Right atrium auricular region (tissue), 2 donors: ENCODE data around the gene OVOL3. TPM values are rescaled to one million over a fixed set of nuclear protein-coding genes. Genes with fewer than 3 reads are reported as not detected.
A peak's percentile ranks its signal among the peaks of the same experiment; 100 is the strongest.

Experiments used
- DNase-seq: peaks from one replicate; pipeline ENCODE4 v3.0.0-alpha.2; 2019; ENCODE audit warnings: low spot score
- H3K27ac ChIP-seq, 2 donors: fragments of 200-600 bp; sonication (generic); 1 replicate in 1 of 2; 2 replicates in 1 of 2; pipeline ENCODE4 v1.5.1; 2016 to 2019
- H3K27me3 ChIP-seq, 2 donors: fragments of 200-600 bp; sonication (generic); one replicate each; pipeline versions ENCODE4 v1.5.1 to v1.6.0; 2017 to 2019
- H3K36me3 ChIP-seq: fragments of 200-600 bp; sonication (generic); one replicate; pipeline ENCODE4 v1.5.1; 2016
- H3K4me1 ChIP-seq, 2 donors: fragments of 200-600 bp; sonication (generic); one replicate each; pipeline versions ENCODE4 v1.5.1 to v1.6.0; 2017 to 2019
- H3K4me3 ChIP-seq, 2 donors: fragments of 200-600 bp; sonication (generic); 1 replicate in 1 of 2; 2 replicates in 1 of 2; pipeline ENCODE4 v1.5.1; 2017 to 2019; ENCODE audit warnings: mild to moderate bottlenecking in 1 of 2, moderate library complexity in 1 of 2
- H3K9me3 ChIP-seq, 2 donors: fragments of 200-600 bp; sonication (generic); one replicate each; pipeline ENCODE4 v1.5.1; 2019
- CTCF ChIP-seq, 2 donors: fragments of 200-600 bp; sonication (generic); IDR thresholded peaks; one replicate each; pipeline ENCODE4 v1.5.1; 2019; ENCODE audit warnings: antibody characterized with exemption in 2 of 2
- total RNA-seq, 2 donors: library from RNA; depleted of rRNA; stranded (reverse); fragments of >200 nt; gene quantifications; one replicate each; pipeline ENCODE4 v1.1.0, GENCODE V29; 2016

The OVOL3 gene
- total RNA-seq, 2 donors from 2014 or later: not detected

- no peak for TF ChIP-seq CTCF (IDR thresholded peaks at IDR 0.05)
- no peak overlapping the region for H3K4me3 ChIP-seq
- no peak overlapping the region for H3K27ac ChIP-seq
- DNase-seq: no peak
- H3K9me3 ChIP-seq: no peaks in the 10 kb centered on the region
- no peaks in the 10 kb centered on the region for H3K27me3 ChIP-seq
- H3K4me1 ChIP-seq: peaks cover 0 to 19% of the 10 kb centered on the region in 2 donors
- H3K36me3 ChIP-seq: peaks cover 53% of the 10 kb centered on the region
Measured at GRCh38 chr19:36142496-36142895, 31.6 kb downstream of the OVOL3 start.

- Histone ChIP-seq H3K27ac (no peak overlapping the region), H3K4me1 (peaks cover 0 to 13% of the 10 kb centered on the region in 2 donors), H3K36me3 (peaks cover 73% of the 10 kb centered on the region), H3K27me3 (no peaks in the 10 kb centered on the region), H3K9me3 (no peaks in the 10 kb centered on the region), H3K4me3 (no peak overlapping the region)
- DNase-seq: no peak
- no peak for TF ChIP-seq CTCF (IDR thresholded peaks at IDR 0.05)
Measured at GRCh38 chr19:36144624-36145023, 33.7 kb downstream of the OVOL3 start.

- no peak for DNase-seq
- Histone ChIP-seq H3K4me1 (peaks cover 0 to 22% of the 10 kb centered on the region in 2 donors), H3K4me3 (no peak overlapping the region), H3K9me3 (no peaks in the 10 kb centered on the region), H3K36me3 (peaks cover 58% of the 10 kb centered on the region), H3K27me3 (no peaks in the 10 kb centered on the region), H3K27ac (peak overlapping the region; percentile 98 to 100)
- no peak for TF ChIP-seq CTCF (IDR thresholded peaks at IDR 0.05)
Measured at GRCh38 chr19:36149673-36150406, 38.9 kb downstream of the OVOL3 start.

- H3K27ac ChIP-seq: peak overlapping the region; percentile 98 to 100
- no peak for TF ChIP-seq CTCF (IDR thresholded peaks at IDR 0.05)
- DNase-seq: no peak
- H3K4me3 ChIP-seq: peak overlapping the region; percentile 69 to 87
- H3K36me3 ChIP-seq: peaks cover 51% of the 10 kb centered on the region
- H3K9me3 ChIP-seq: no peaks in the 10 kb centered on the region
- no peaks in the 10 kb centered on the region for H3K27me3 ChIP-seq
- H3K4me1 ChIP-seq: peaks cover 0 to 22% of the 10 kb centered on the region in 2 donors
Measured at GRCh38 chr19:36150586-36150985, 39.6 kb downstream of the OVOL3 start.

GRCh38 chr19:36151144-36152018, 40.4 kb downstream of the OVOL3 start:
- TF ChIP-seq CTCF (IDR thresholded peaks at IDR 0.05): no peak
- peak; percentile 83 for DNase-seq

More at GRCh38 chr19:36151144-36152018, 40.4 kb downstream of the OVOL3 start:
- Histone ChIP-seq H3K4me1 (peaks cover 0 to 22% of the 10 kb centered on the region in 2 donors), H3K9me3 (no peaks in the 10 kb centered on the region), H3K27me3 (no peaks in the 10 kb centered on the region), H3K4me3 (peak overlapping the region; percentile 69 to 87), H3K27ac (peak overlapping the region; percentile 98 to 100), H3K36me3 (peaks cover 43% of the 10 kb centered on the region)
